NCI-H2196 (cell line): ENCODE data around the gene INSIG1.

ENCODE experiments used
- DNase-seq: peaks from one replicate; lab custom pipeline; 2025; ENCODE audit not compliant: unreplicated experiment; lab: John Stamatoyannopoulos, UW

INSIG1 gene

GRCh38 chr7:155265961-155266360 lies 31.7 kb upstream of the INSIG1 start:
- no peak for DNase-seq

GRCh38 chr7:155266440-155266839 lies 31.2 kb upstream of the INSIG1 start:
- DNase-seq, result no peak

- DNase-seq, result no peak
These were observed 30.7 kb upstream of the INSIG1 start for GRCh38 chr7:155267023-155267422.

- DNase-seq, result no peak
These were observed 30.2 kb upstream of the INSIG1 start for GRCh38 chr7:155267436-155267835.

- DNase-seq, result no peak
These were observed 29.5 kb upstream of the INSIG1 start for GRCh38 chr7:155268211-155268610.

- DNase-seq, result no peak
These were observed 28.6 kb upstream of the INSIG1 start for GRCh38 chr7:155268921-155269650.

- DNase-seq, result no peak
These were observed 27.7 kb upstream of the INSIG1 start for GRCh38 chr7:155269766-155270585.

- no peak for DNase-seq
These were observed 26.8 kb upstream of the INSIG1 start for GRCh38 chr7:155270861-155271260.

GRCh38 chr7:155274633-155275355 lies 22.9 kb upstream of the INSIG1 start:
- no peak for DNase-seq

- DNase-seq, result no peak
These were observed 21.5 kb upstream of the INSIG1 start for GRCh38 chr7:155276042-155276799.

- DNase-seq, result no peak
These were observed 20.8 kb upstream of the INSIG1 start for GRCh38 chr7:155276800-155277375.

GRCh38 chr7:155277385-155277994 lies 20.2 kb upstream of the INSIG1 start:
- DNase-seq, result no peak

GRCh38 chr7:155278921-155279320 lies 18.8 kb upstream of the INSIG1 start:
- DNase-seq, result no peak

- DNase-seq, result no peak
These were observed 17.8 kb upstream of the INSIG1 start for GRCh38 chr7:155279787-155280445.

GRCh38 chr7:155280446-155281397 lies 17.0 kb upstream of the INSIG1 start:
- no peak for DNase-seq

- DNase-seq, result no peak
These were observed 16.2 kb upstream of the INSIG1 start for GRCh38 chr7:155281398-155281969.

GRCh38 chr7:155282671-155283070 lies 15.0 kb upstream of the INSIG1 start:
- DNase-seq, result no peak

- DNase-seq, result no peak
These were observed 14.0 kb upstream of the INSIG1 start for GRCh38 chr7:155283565-155284194.
